ENCODE results near the gene MGAT5.

GRCh38 chr2:134499307-134499926 is 245.5 kb downstream of the MGAT5 start:
- TF ChIP-seq CTCF (IDR thresholded peaks at IDR 0.05; ENCODE audit: low read depth, low read length) = no peak
- TF ChIP-seq EZH2phosphoT487 (IDR thresholded peaks at IDR 0.05; ENCODE audit: low read depth) = no peak

All from OCI-LY3 (cell line).